Skeletal muscle cell (primary cell): ENCODE data around the gene RAI14.

Experiments used
- DNase-seq: peaks from one replicate; pipeline ENCODE4 v3.0.0-alpha.2; 2010; ENCODE audit warnings: low read depth
- H3K4me3 ChIP-seq: 2 replicates; pipeline ENCODE4 v1.5.1; 2011; ENCODE audit warnings: low read depth, mild to moderate bottlenecking, control low read depth, low read length, moderate library complexity

RAI14 gene

DNA sequence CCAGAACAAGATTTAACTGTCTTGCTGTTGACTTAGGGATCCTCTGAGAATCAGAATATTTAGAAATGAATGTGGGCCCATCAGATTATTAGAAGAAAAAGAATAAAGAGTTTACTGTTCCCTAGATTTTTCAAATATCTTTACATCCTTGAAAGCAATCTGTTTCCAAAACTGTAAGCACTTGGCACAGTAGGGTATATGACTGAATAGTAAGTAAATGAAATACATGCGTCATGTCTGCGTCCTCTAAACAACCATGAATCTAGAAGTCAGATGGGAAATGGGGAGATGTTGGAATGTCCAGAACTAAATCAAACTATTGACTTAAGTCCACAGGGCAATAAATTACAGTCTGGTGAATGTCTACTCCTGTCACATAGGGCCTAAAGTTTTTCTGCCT is 209.0 kb downstream of the RAI14 start:
- DNase-seq, result no peak
- no peak overlapping the region for H3K4me3 ChIP-seq

DNA sequence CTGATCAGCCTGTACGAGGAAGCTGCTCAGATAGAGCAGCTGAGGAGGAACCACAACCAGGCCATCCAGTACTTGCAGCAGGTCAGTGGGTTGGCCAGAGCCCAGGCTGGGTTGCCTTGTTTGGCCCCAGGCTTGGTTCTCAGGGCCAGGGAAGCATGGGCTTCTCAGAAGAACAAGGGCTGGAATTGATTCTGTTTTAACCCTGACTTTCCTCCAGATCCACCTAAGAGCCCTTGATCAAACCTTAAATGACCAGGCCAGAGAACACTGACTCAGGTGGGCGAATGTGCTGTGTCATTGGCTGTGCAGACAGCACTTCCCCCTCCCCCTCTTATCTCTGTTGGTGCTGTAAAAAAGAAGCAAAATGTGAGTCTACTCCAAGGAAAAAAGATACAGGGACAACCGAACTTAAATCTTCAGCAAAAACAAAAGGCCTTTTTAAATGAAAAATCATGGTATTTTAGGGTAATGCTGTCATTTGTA is 210.9 kb downstream of the RAI14 start:
- H3K4me3 ChIP-seq, result no peak overlapping the region
- DNase-seq, result no peak

DNA sequence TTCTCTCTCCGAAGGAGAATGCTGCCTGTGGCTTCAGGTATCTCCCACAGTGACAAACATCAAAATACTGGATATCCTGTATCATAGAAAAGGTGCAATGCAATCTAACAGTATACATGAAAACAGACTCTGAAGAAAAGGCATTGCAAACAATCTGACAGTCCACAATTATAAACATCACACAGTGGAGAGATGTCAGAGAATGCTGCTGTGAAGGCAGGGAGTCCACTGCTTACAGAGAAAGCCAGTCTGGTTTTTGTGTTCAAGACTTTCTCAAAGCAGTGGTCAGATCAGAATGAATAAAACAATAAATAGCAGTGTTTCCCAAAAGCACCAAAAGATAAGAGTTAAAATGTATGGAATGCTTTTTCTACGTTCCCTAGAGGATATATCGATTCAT is 211.5 kb downstream of the RAI14 start:
- DNase-seq, result no peak

DNA sequence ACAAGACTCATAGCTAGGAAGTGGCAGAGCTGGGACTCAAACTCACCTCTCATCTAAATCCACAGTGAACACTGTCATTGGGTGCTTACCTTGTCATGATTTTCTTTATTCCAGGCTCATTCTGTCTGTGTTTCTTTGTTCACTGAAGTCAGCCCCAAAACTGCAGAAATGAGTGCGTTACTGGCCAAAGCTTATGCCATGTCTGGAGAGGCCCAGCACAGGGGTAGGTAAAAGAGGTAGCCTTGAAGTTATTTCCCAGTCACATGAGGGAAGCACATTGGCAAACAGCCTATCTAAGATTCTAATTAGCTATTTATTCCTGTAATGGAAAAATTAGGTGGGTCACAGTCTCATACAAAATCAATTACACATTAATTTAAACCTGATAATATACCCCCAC is 212.7 kb downstream of the RAI14 start:
- DNase-seq, result no peak
- no peak overlapping the region for H3K4me3 ChIP-seq

More for the DNA sequence above, 211.5 kb downstream of the RAI14 start:
- H3K4me3 ChIP-seq, result no peak overlapping the region

DNA sequence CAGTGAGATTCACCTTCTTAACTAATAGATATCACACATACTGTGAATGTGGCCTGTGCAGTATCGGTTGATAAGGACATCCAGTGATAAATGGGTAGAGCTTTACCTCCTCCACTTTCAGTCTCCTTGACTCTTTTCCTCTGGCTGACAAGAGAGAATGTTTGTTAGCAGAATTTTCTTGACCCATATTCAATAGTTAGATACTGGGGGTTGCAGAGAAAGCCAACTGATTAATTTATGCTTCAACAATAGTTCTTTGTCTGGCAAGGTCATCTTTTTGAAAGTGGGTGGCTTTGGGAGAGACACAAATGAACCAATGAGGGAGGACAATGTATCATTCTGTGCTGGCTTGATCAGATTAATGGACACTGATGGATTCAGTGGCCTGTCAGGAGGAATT is 213.1 kb downstream of the RAI14 start:
- no peak overlapping the region for H3K4me3 ChIP-seq
- DNase-seq, result no peak

DNA sequence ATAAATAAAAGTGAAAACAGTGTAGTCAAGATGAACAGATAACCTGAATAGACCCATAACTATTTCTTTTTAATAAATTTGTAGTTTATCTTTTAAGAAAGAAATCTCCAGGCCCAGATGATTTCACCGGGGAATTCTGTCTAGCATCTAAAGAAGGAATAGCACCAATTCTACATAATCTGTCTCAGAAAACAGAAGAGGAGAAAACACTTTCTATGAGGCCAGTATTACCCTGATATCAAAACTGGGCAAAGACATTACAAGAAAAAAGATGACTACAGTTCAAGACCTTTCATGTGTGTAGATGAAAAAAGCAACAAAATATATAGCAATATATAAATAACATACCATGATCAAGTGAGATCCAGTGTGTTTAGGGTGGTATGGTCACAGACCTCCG is 214.3 kb downstream of the RAI14 start:
- H3K4me3 ChIP-seq, result no peak overlapping the region
- DNase-seq, result no peak

DNA sequence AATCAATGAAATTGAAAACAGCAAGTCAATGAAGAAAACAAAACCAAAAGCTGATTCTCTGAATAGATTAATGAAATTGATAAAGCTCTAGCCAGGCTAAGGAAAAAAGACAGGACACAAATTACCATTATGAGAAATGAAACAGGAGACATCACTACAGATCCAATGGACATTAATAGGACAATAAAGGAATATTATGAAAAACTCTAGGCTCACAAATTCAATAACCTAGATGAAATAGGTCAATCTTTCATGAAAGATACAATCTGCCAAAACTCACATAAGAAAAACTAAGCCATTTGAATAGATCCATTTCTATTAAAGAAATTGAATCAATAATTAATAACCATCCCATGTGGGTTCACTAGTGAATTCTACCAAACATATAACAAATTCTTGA is 220.1 kb downstream of the RAI14 start:
- no peak for DNase-seq
- no peak overlapping the region for H3K4me3 ChIP-seq

DNA sequence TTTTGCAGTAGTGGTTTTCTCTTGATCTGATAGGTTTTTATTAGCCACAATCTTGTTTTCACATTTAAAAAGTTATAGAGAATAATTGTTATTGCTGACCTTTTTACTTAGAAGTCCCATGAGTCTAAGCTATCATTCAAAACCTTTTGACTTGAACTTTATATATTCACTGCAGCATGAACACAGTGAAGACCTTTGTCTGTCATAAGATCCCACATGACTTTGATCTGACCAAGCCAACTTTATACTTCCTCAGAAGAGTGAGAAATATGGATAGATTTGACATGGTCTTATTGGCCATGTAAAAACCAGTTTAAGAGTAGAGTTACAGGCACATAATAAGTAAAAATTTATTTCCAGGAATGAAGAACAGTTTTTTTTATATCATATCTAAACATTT is 225.1 kb downstream of the RAI14 start:
- H3K4me3 ChIP-seq, result no peak overlapping the region
- DNase-seq, result no peak
